RWPE2 (cell line): ENCODE measurements around the gene CSNK1D.

Experiments used
- ATAC-seq: fragments of 200-7000 bp; cut with Tn5 transposase; 3 replicates; pipeline ENCODE4 v1.9.1; 2021; ENCODE audit warnings: low read depth
- DNase-seq: peaks from one replicate; pipeline ENCODE4 v3.0.0-alpha.2; 2020; ENCODE audit warnings: low spot score
- H3K27ac ChIP-seq: fragments of 450-650 bp; 2 replicates; pipeline ENCODE4 v1.5.1; 2017; ENCODE audit warnings: mild to moderate bottlenecking; ENCODE audit not compliant: poor library complexity, severe bottlenecking
- H3K27me3 ChIP-seq: fragments of 250-450 bp; sonication (Bioruptor Pico); 2 replicates; pipeline ENCODE4 v1.5.1; 2021; ENCODE audit warnings: mild to moderate bottlenecking, moderate library complexity; ENCODE audit not compliant: insufficient read depth, poor library complexity, severe bottlenecking
- H3K36me3 ChIP-seq: fragments of 250-450 bp; sonication (Bioruptor Pico); 2 replicates; pipeline ENCODE4 v1.5.1; 2020; ENCODE audit warnings: low read depth, mild to moderate bottlenecking, moderate library complexity
- H3K4me1 ChIP-seq: fragments of 250-450 bp; sonication (Bioruptor Pico); 2 replicates; pipeline ENCODE4 v1.5.1; 2021; ENCODE audit warnings: mild to moderate bottlenecking, moderate library complexity; ENCODE audit not compliant: insufficient read depth, poor library complexity, severe bottlenecking
- H3K4me3 ChIP-seq: fragments of 250-450 bp; sonication (Bioruptor Pico); 2 replicates; pipeline ENCODE4 v1.5.1; 2021; ENCODE audit warnings: mild to moderate bottlenecking, moderate library complexity; ENCODE audit not compliant: severe bottlenecking
- H3K9me3 ChIP-seq: fragments of 250-450 bp; sonication (Bioruptor Pico); 2 replicates; pipeline ENCODE4 v1.5.1; 2021; ENCODE audit warnings: mild to moderate bottlenecking, moderate library complexity; ENCODE audit not compliant: severe bottlenecking
- TF ChIP-seq, protein P1 (sequence below): fragments of 450-650 bp; IDR thresholded peaks from one replicate; pipeline ENCODE4 v1.5.1; 2017; ENCODE audit warnings: mild to moderate bottlenecking, moderate library complexity; ENCODE audit not compliant: poor library complexity, severe bottlenecking

The CSNK1D gene

DNA sequence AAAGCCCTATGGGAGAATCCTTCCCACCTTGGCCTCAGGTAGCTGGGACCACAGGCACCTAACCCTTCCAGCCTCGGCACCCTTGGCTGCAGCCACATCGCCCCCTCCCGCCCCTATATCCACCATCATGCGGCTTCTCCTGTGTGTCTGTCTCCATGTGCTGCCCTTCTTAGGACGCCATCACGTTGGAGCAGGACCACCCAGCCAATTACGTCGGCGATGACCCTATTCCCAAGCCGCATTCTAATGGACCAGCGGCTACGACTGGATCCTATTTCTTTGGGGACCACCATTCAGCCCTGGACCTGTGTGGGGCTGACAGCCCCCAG, 57.6 kb downstream of the CSNK1D start:
- ATAC-seq, result no peak
- peak overlapping the region; percentile 98 for H3K27ac ChIP-seq
- H3K4me1 ChIP-seq, result peaks cover 32% of the 10 kb centered on the region
- H3K36me3 ChIP-seq, result no peaks in the 10 kb centered on the region
- TF ChIP-seq, protein P1, sequence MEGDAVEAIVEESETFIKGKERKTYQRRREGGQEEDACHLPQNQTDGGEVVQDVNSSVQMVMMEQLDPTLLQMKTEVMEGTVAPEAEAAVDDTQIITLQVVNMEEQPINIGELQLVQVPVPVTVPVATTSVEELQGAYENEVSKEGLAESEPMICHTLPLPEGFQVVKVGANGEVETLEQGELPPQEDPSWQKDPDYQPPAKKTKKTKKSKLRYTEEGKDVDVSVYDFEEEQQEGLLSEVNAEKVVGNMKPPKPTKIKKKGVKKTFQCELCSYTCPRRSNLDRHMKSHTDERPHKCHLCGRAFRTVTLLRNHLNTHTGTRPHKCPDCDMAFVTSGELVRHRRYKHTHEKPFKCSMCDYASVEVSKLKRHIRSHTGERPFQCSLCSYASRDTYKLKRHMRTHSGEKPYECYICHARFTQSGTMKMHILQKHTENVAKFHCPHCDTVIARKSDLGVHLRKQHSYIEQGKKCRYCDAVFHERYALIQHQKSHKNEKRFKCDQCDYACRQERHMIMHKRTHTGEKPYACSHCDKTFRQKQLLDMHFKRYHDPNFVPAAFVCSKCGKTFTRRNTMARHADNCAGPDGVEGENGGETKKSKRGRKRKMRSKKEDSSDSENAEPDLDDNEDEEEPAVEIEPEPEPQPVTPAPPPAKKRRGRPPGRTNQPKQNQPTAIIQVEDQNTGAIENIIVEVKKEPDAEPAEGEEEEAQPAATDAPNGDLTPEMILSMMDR, result no peak
- no peak overlapping the region for H3K4me3 ChIP-seq
- no peaks in the 10 kb centered on the region for H3K27me3 ChIP-seq
- DNase-seq, result no peak
- H3K9me3 ChIP-seq, result no peaks in the 10 kb centered on the region

DNA sequence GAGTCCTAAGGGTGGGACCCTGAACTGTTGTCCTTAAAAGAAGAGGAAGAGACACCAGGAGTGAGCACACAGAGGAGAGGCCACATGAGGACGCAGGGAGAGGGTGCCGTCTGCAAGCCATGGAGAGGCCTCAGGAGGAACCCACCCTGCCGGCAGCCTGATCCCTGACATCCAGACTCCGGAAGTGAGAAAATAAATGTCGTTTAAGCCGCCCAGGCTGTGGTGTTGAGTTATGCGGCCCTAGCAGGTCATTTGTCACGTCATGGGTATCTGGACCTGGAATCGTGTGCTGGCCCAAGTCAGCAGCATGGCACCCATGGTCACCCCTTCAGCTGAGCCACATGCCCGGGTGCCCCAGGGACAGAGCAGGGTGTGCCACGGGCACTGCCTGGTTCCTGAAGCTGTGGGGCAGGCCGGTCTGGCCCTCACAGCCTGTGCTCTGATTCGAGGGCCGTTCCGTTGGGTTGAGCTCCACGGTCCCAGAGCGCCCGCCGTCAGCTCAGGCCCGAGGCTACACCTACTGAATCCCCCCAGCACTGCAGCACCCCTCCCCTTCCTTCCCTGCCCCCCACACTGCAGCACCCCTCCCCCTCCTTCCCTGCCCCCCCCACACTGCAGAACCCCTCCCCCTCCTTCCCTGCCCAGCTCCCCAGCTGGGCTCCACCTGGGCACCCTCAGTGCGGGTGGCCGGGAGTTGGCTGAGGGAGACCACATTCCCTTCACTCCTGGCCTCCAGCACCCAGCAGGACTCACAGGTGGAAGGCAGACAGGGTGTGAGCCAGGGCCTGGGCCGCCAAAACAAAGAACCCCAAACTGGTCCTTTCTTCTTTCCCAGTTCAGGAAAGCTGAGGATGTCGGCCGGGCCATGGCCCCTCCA, 58.2 kb downstream of the CSNK1D start:
- ATAC-seq, result no peak
- Histone ChIP-seq H3K36me3 (no peaks in the 10 kb centered on the region), H3K27ac (peak overlapping the region; percentile 98), H3K9me3 (no peaks in the 10 kb centered on the region), H3K27me3 (no peaks in the 10 kb centered on the region), H3K4me3 (no peak overlapping the region), H3K4me1 (peaks cover 32% of the 10 kb centered on the region)
- DNase-seq, result peak; percentile 73
- TF ChIP-seq, protein P1, result no peak

DNA sequence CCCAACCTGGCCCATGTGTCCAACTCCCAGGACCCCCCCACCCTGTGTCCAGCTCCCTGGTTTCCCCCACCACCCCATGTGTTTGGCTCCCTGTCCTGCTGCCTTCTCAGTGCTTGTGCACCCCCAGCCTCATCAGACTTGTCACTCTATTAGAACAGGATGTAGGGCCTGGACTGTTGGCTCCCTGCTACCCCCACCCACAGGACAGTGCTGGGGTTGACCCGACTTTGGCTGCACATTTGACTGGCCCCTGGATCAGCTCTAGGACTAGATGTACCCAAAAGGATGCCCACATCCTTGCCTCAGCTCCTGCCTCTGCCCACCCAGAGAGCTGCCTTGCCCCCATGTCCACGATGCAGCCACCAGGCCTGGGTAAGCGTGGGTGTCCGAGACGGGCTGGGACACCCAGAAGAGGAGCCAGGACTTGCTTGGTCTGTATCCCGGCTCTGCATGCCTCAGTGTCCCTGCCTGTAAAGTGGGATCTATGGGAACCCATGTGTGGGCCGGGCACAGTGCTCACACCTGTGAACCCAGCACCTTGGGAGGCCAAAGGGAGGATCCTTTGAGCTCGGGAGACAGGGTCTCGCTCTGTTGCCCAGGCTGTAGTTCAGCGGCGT, 59.4 kb downstream of the CSNK1D start:
- H3K9me3 ChIP-seq, result no peaks in the 10 kb centered on the region
- H3K27ac ChIP-seq, result peak overlapping the region; percentile 98
- no peak for DNase-seq
- H3K4me3 ChIP-seq, result no peak overlapping the region
- TF ChIP-seq, protein P1, result no peak
- H3K4me1 ChIP-seq, result peaks cover 32% of the 10 kb centered on the region
- H3K36me3 ChIP-seq, result no peaks in the 10 kb centered on the region
- ATAC-seq, result no peak
- H3K27me3 ChIP-seq, result no peaks in the 10 kb centered on the region

DNA sequence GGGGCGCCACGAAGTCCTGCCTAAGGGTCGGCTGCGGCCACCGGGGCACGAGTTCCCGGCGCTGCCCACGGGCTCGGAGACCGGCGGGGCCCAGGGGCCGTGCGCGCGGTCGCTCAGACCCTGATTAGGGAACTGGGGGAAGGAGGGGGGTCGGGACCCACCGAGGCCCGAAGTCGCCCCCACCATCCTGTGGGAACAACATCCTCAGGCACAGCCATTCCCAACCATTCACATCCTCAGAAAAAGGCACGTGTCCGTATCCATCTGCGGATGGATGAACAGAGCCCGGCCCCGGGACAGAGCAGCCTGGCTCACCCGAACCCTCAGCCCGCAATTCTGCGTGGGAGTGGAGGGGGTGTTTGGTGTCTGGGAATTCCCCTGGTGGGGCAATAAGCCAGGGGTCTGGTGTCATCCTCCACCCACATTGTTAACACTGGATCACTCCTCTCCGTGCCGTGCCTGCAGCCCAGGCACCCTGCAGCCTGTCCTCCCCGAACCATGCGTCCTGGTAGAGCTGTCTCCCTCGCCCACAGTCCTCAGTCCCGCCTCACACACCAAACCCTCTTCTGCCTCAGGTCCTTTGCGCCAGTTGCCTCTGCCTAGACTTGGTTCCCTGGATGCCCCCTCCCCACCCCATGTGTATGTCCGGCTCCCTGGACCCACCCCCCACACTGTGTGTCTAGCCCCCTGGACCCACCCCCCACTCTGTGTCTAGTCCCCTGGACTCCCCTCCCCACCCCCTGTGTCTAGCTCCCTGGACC, 60.1 kb downstream of the CSNK1D start:
- Histone ChIP-seq H3K9me3 (no peaks in the 10 kb centered on the region), H3K4me1 (peaks cover 32% of the 10 kb centered on the region), H3K27ac (peak overlapping the region; percentile 98), H3K4me3 (peak overlapping the region; percentile 83), H3K36me3 (no peaks in the 10 kb centered on the region), H3K27me3 (no peaks in the 10 kb centered on the region)
- peak; percentile 77 for DNase-seq
- TF ChIP-seq, protein P1, result no peak
- peak; percentile 46 for ATAC-seq
